PC-3 (cell line): ENCODE results near the gene FEV.

Source experiments
- EZH2 ChIP-seq: fragments of 300-600 bp; sonication (generic); IDR thresholded peaks from one replicate; pipeline ENCODE4 v1.6.1; 2017; ENCODE audit warnings: antibody characterized with exemption, mild to moderate bottlenecking, low read length; ENCODE audit not compliant: unreplicated experiment
- EZH2phosphoT487 ChIP-seq: fragments of 300-600 bp; sonication (generic); IDR thresholded peaks from 2 replicates; pipeline ENCODE4 v1.6.1; 2018; ENCODE audit warnings: mild to moderate bottlenecking, antibody characterized with exemption, low read length, borderline replicate concordance
- TF ChIP-seq, protein P1 (sequence below): fragments of 300-600 bp; sonication (generic); conservative IDR thresholded peaks from 2 replicates; pipeline ENCODE4 v1.5.1; 2017; ENCODE audit warnings: antibody characterized with exemption, low read depth, mild to moderate bottlenecking, low read length

DNA sequence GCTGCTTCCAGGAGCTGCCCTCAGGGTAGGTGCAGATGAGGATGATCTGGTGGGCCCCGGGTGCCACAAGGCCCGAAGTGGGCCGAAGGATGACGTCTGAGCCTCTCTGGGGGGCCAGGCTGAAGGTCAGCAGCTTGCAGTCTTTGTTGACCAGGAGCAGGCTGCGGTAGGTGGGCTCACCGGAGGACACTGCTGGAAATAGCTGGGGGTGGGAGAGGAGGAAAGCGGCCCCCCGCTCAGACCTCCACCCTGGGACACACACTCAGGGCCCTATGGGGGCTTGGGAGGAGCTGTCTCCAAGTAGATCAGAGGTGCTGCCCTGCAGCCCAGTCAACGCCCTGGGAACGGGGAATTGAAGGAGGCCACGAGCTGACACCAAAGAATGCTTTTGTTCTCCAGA lies 39.1 kb upstream of the FEV start:
- TF ChIP-seq, protein P1, sequence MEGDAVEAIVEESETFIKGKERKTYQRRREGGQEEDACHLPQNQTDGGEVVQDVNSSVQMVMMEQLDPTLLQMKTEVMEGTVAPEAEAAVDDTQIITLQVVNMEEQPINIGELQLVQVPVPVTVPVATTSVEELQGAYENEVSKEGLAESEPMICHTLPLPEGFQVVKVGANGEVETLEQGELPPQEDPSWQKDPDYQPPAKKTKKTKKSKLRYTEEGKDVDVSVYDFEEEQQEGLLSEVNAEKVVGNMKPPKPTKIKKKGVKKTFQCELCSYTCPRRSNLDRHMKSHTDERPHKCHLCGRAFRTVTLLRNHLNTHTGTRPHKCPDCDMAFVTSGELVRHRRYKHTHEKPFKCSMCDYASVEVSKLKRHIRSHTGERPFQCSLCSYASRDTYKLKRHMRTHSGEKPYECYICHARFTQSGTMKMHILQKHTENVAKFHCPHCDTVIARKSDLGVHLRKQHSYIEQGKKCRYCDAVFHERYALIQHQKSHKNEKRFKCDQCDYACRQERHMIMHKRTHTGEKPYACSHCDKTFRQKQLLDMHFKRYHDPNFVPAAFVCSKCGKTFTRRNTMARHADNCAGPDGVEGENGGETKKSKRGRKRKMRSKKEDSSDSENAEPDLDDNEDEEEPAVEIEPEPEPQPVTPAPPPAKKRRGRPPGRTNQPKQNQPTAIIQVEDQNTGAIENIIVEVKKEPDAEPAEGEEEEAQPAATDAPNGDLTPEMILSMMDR = no peak
- TF ChIP-seq EZH2 (no peak), EZH2phosphoT487 (no peak)
